Activated naive CD8-positive, alpha-beta T cell treated with anti-CD3 and anti-CD28 coated beads for 36 hours (primary cell): ENCODE measurements around the gene ACAD9. TPM values are rescaled to one million over a fixed set of nuclear protein-coding genes. Genes with fewer than 3 reads are reported as not detected.

Experiments used
- total RNA-seq, 2 experiments: library from RNA; stranded (reverse); gene quantifications; one replicate each; pipeline ENCODE4 v1.2.3, GENCODE V29; 2021

Gene ACAD9
- total RNA-seq, 2 experiments from 2014 or later: 47.5 to 47.6 TPM

Other genes starting within 250 kb of the ACAD9 start
- gene RPN1, start 228.8 kb upstream of the ACAD9 start, total RNA-seq: 100 to 1,000 TPM; 148 to 149 TPM
- 100 to 1,000 TPM; 260 to 278 TPM for gene RAB7A, start 153.4 kb upstream of the ACAD9 start, total RNA-seq
- under 1 TPM; 0.40 to 0.56 TPM for gene CFAP92, start 114.5 kb downstream of the ACAD9 start, total RNA-seq
- under 1 TPM; 0.18 to 0.45 TPM for gene EFCC1, start 121.7 kb downstream of the ACAD9 start, total RNA-seq
- not detected for gene GP9, start 181.2 kb downstream of the ACAD9 start, total RNA-seq
- gene RAB43, start 242.2 kb downstream of the ACAD9 start, total RNA-seq: 10 to 100 TPM; 36.9 to 38.8 TPM